Kidney tubule cell (primary cell): ENCODE data around the gene CFAP68.
"Not testable (repeated sequence)": the region's sequence is repeated elsewhere in the genome, so short reads cannot be mapped to it uniquely, and the experiment has no call there.

Experiments
- DNase-seq: peaks from one replicate; pipeline ENCODE4 v3.0.0-alpha.2; 2018; ENCODE audit warnings: low spot score

Gene CFAP68

GRCh38 chr11:111870886-111871692 lies 8.3 kb upstream of the CFAP68 start, which contains the start of gene ALG9:
TSS of gene ALG9 (minus strand) at chr11:111871581. CDS start at chr11:111871482, 99 bp downstream.
- DNase-seq: peak; percentile 84

GRCh38 chr11:111871693-111872161 lies 7.6 kb upstream of the CFAP68 start:
- no peak for DNase-seq

GRCh38 chr11:111878385-111878848 lies 924 bp upstream of the CFAP68 start:
- no peak for DNase-seq

- no peak for DNase-seq
Observed at GRCh38 chr11:111879637-111879960, 258 bp downstream of the CFAP68 start.

GRCh38 chr11:111882202-111882601 lies 2.9 kb downstream of the CFAP68 start:
- DNase-seq: no peak

- DNase-seq: not testable (repeated sequence)
Observed at GRCh38 chr11:111885053-111885452, 5.7 kb downstream of the CFAP68 start.

- no peak for DNase-seq
Observed at GRCh38 chr11:111886032-111886431, 6.7 kb downstream of the CFAP68 start.

GRCh38 chr11:111886844-111887243 lies 7.5 kb downstream of the CFAP68 start:
- no peak for DNase-seq

GRCh38 chr11:111905411-111905810 lies 26.1 kb downstream of the CFAP68 start:
- no peak for DNase-seq

GRCh38 chr11:111906680-111907079 lies 27.3 kb downstream of the CFAP68 start:
- no peak for DNase-seq

- no peak for DNase-seq
Observed at GRCh38 chr11:111908639-111909305, 29.4 kb downstream of the CFAP68 start.

GRCh38 chr11:111909378-111909777 lies 30.0 kb downstream of the CFAP68 start:
- no peak for DNase-seq

- no peak for DNase-seq
Observed at GRCh38 chr11:111910676-111911562, 31.6 kb downstream of the CFAP68 start.

- peak; percentile 99 for DNase-seq
Observed at GRCh38 chr11:111911563-111912401, 32.4 kb downstream of the CFAP68 start, which contains the start of gene CRYAB. TSS of gene CRYAB (minus strand) at chr11:111911770. CDS start at chr11:111911724, 46 bp downstream.

- no peak for DNase-seq
Observed at GRCh38 chr11:111912535-111912934, 33.2 kb downstream of the CFAP68 start, which contains the start of gene HSPB2. TSS of gene HSPB2 (plus strand) at chr11:111912734. CDS start at chr11:111912830, 96 bp downstream.

GRCh38 chr11:111913031-111913861 lies 33.9 kb downstream of the CFAP68 start:
- DNase-seq: peak; percentile 42

- peak; percentile 80 for DNase-seq
Observed at GRCh38 chr11:111913997-111914396, 34.7 kb downstream of the CFAP68 start.

- no peak for DNase-seq
Observed at GRCh38 chr11:111916768-111917167, 37.4 kb downstream of the CFAP68 start.

GRCh38 chr11:111917312-111917711 lies 38.0 kb downstream of the CFAP68 start:
- DNase-seq: no peak

GRCh38 chr11:111917788-111918187 lies 38.4 kb downstream of the CFAP68 start:
- no peak for DNase-seq
